Measurements from ENCODE around the gene ITGA5. TPM values are rescaled to one million over a fixed set of nuclear protein-coding genes. Genes with fewer than 3 reads are reported as not detected.

ITGA5 gene
- total RNA-seq, 2 donors from 2014 or later: 61.6 to 71.4 TPM

GRCh38 chr12:54426690-54427089 lies 7.6 kb upstream of the ITGA5 start:
- peaks cover 8% of the 10 kb centered on the region for H3K36me3 Mint-ChIP-seq (ENCODE audit: low read depth)

GRCh38 chr12:54425702-54426101 lies 6.6 kb upstream of the ITGA5 start:
- Mint-ChIP-seq H3K36me3 (ENCODE audit: low read depth) (peaks cover 8% of the 10 kb centered on the region), H3K4me3 (no peak overlapping the region), H3K27me3 (peaks cover 21% of the 10 kb centered on the region), H3K27ac (peak overlapping the region; percentile 75), H3K4me1 (peaks cover 45% of the 10 kb centered on the region)
- ATAC-seq (no peak), DNase-seq (no peak)
- H3K9me3 ChIP-seq (ENCODE audit: control insufficient read depth, low read length, poor library complexity, severe bottlenecking): no peaks in the 10 kb centered on the region

More at GRCh38 chr12:54426690-54427089, 7.6 kb upstream of the ITGA5 start:
- no peak for DNase-seq
- no peak for ATAC-seq
- Mint-ChIP-seq H3K4me3 (no peak overlapping the region), H3K4me1 (peaks cover 41% of the 10 kb centered on the region), H3K27me3 (peaks cover 21% of the 10 kb centered on the region), H3K27ac (no peak overlapping the region)
- H3K9me3 ChIP-seq (ENCODE audit: control insufficient read depth, low read length, poor library complexity, severe bottlenecking): no peaks in the 10 kb centered on the region

- no peak for DNase-seq
- ATAC-seq: no peak
- Mint-ChIP-seq H3K27ac (no peak overlapping the region), H3K4me1 (peaks cover 49% of the 10 kb centered on the region), H3K4me3 (no peak overlapping the region), H3K36me3 (ENCODE audit: low read depth) (peaks cover 8% of the 10 kb centered on the region), H3K27me3 (peaks cover 21% of the 10 kb centered on the region)
- H3K9me3 ChIP-seq (ENCODE audit: control insufficient read depth, low read length, poor library complexity, severe bottlenecking): no peaks in the 10 kb centered on the region
These were observed 5.2 kb upstream of the ITGA5 start for GRCh38 chr12:54424224-54424623.

- Mint-ChIP-seq H3K36me3 (ENCODE audit: low read depth) (peaks cover 8% of the 10 kb centered on the region), H3K4me1 (peaks cover 47% of the 10 kb centered on the region), H3K27me3 (peaks cover 21% of the 10 kb centered on the region), H3K27ac (no peak overlapping the region), H3K4me3 (no peak overlapping the region)
- ATAC-seq (no peak), DNase-seq (no peak)
- no peaks in the 10 kb centered on the region for H3K9me3 ChIP-seq (ENCODE audit: control insufficient read depth, low read length, poor library complexity, severe bottlenecking)
These were observed 4.7 kb upstream of the ITGA5 start for GRCh38 chr12:54423816-54424150.

GRCh38 chr12:54421879-54422250 lies 2.8 kb upstream of the ITGA5 start:
- no peak for ATAC-seq
- Mint-ChIP-seq H3K4me1 (peaks cover 45% of the 10 kb centered on the region), H3K27ac (peak overlapping the region; percentile 88), H3K27me3 (peaks cover 14% of the 10 kb centered on the region), H3K4me3 (no peak overlapping the region), H3K36me3 (ENCODE audit: low read depth) (peaks cover 11% of the 10 kb centered on the region)
- no peaks in the 10 kb centered on the region for H3K9me3 ChIP-seq (ENCODE audit: control insufficient read depth, low read length, poor library complexity, severe bottlenecking)
- DNase-seq: no peak

- no peaks in the 10 kb centered on the region for H3K9me3 ChIP-seq (ENCODE audit: control insufficient read depth, low read length, poor library complexity, severe bottlenecking)
- Mint-ChIP-seq H3K4me1 (peaks cover 48% of the 10 kb centered on the region), H3K36me3 (ENCODE audit: low read depth) (peaks cover 12% of the 10 kb centered on the region), H3K27ac (peak overlapping the region; percentile 100), H3K4me3 (no peak overlapping the region), H3K27me3 (peaks cover 11% of the 10 kb centered on the region)
- ATAC-seq (no peak), DNase-seq (no peak)
These were observed 2.3 kb upstream of the ITGA5 start for GRCh38 chr12:54421175-54421878.

- peaks cover 50% of the 10 kb centered on the region for H3K4me1 Mint-ChIP-seq
These were observed 1.7 kb upstream of the ITGA5 start for GRCh38 chr12:54420766-54421144.

DNA sequence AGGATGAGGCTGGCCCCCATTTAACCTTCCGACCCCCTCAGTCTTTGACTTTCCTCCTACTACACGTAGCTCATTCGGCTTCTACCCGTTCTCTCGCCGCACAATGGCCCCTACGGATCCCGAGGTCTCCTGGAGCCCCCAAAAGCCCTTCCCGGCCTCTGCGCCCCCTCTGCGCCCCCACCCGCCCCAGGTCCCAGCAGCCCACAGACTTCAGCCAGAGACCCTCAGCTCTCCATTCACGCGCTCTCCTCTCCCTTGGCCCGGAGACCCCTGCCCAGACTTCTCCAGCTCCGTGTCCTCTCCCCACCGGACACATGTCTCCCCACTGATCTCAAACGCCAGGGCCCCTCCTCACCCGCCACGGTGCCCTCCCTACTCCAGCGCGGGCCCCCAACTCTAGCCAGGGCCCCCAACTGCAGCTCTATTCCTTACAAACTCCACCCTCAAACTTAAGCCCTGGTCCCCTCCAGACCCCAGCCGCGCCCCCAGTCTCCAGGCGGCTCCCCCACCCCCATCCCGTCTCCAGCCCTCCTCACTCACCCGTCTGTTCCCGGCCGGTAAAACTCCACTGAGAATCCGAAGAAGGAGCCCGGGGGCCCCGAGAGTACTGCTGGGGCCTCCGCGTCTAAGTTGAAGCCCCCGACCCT lies 502 bp downstream of the ITGA5 start:
- peaks cover 58% of the 10 kb centered on the region for H3K4me1 Mint-ChIP-seq
- H3K36me3 Mint-ChIP-seq (ENCODE audit: low read depth): peaks cover 5% of the 10 kb centered on the region

More at GRCh38 chr12:54420766-54421144, 1.7 kb upstream of the ITGA5 start:
- H3K9me3 ChIP-seq (ENCODE audit: control insufficient read depth, low read length, poor library complexity, severe bottlenecking): no peaks in the 10 kb centered on the region
- no peak for DNase-seq
- Mint-ChIP-seq H3K36me3 (ENCODE audit: low read depth) (peaks cover 8% of the 10 kb centered on the region), H3K27me3 (peaks cover 6% of the 10 kb centered on the region), H3K27ac (peak overlapping the region; percentile 100), H3K4me3 (peak overlapping the region; percentile 75)
- ATAC-seq: no peak

GRCh38 chr12:54417712-54418440 lies 1.2 kb downstream of the ITGA5 start:
- ATAC-seq: no peak
- no peaks in the 10 kb centered on the region for H3K27me3 Mint-ChIP-seq
- H3K27ac Mint-ChIP-seq: peak overlapping the region; percentile 100
- no peaks in the 10 kb centered on the region for H3K9me3 ChIP-seq (ENCODE audit: control insufficient read depth, low read length, poor library complexity, severe bottlenecking)
- DNase-seq: peak in 1 of 3 donors; percentile 17
- H3K4me3 Mint-ChIP-seq: peak overlapping the region; percentile 99
- H3K36me3 Mint-ChIP-seq (ENCODE audit: low read depth): peaks cover 6% of the 10 kb centered on the region
- H3K4me1 Mint-ChIP-seq: peaks cover 61% of the 10 kb centered on the region

More for the DNA sequence above, 502 bp downstream of the ITGA5 start:
- Mint-ChIP-seq H3K4me3 (peak overlapping the region; percentile 99), H3K27ac (peak overlapping the region; percentile 100), H3K27me3 (no peaks in the 10 kb centered on the region)
- ATAC-seq: peak; percentile 6
- H3K9me3 ChIP-seq (ENCODE audit: control insufficient read depth, low read length, poor library complexity, severe bottlenecking): no peaks in the 10 kb centered on the region
- DNase-seq: no peak

- peaks cover 68% of the 10 kb centered on the region for H3K4me1 Mint-ChIP-seq
- H3K4me3 Mint-ChIP-seq: peak overlapping the region; percentile 99
- ATAC-seq: no peak
- H3K36me3 Mint-ChIP-seq (ENCODE audit: low read depth): peaks cover 9% of the 10 kb centered on the region
- no peak for DNase-seq
- H3K27me3 Mint-ChIP-seq: no peaks in the 10 kb centered on the region
- H3K9me3 ChIP-seq (ENCODE audit: control insufficient read depth, low read length, poor library complexity, severe bottlenecking): no peaks in the 10 kb centered on the region
- peak overlapping the region; percentile 100 for H3K27ac Mint-ChIP-seq
These were observed 2.1 kb downstream of the ITGA5 start for GRCh38 chr12:54416687-54417603.

- H3K9me3 ChIP-seq (ENCODE audit: control insufficient read depth, low read length, poor library complexity, severe bottlenecking): no peaks in the 10 kb centered on the region
- H3K27me3 Mint-ChIP-seq: no peaks in the 10 kb centered on the region
- ATAC-seq (no peak), DNase-seq (no peak)
- peaks cover 63% of the 10 kb centered on the region for H3K4me1 Mint-ChIP-seq
- H3K4me3 Mint-ChIP-seq: peak overlapping the region; percentile 56
- H3K27ac Mint-ChIP-seq: peak overlapping the region; percentile 100
- peaks cover 9% of the 10 kb centered on the region for H3K36me3 Mint-ChIP-seq (ENCODE audit: low read depth)
These were observed 3.7 kb downstream of the ITGA5 start for GRCh38 chr12:54415221-54415929.

Measured in T-helper 17 cell (primary cell).